HG02885 (cell line): Measurements from ENCODE around the gene KCTD16.

Experiments
- ATAC-seq: cut with Tn5 transposase; IDR thresholded peaks from one replicate; pipeline ENCODE4 v1.9.1; 2021; ENCODE audit warnings: mild to moderate bottlenecking; ENCODE audit not compliant: unreplicated experiment, poor library complexity

Gene KCTD16

DNA sequence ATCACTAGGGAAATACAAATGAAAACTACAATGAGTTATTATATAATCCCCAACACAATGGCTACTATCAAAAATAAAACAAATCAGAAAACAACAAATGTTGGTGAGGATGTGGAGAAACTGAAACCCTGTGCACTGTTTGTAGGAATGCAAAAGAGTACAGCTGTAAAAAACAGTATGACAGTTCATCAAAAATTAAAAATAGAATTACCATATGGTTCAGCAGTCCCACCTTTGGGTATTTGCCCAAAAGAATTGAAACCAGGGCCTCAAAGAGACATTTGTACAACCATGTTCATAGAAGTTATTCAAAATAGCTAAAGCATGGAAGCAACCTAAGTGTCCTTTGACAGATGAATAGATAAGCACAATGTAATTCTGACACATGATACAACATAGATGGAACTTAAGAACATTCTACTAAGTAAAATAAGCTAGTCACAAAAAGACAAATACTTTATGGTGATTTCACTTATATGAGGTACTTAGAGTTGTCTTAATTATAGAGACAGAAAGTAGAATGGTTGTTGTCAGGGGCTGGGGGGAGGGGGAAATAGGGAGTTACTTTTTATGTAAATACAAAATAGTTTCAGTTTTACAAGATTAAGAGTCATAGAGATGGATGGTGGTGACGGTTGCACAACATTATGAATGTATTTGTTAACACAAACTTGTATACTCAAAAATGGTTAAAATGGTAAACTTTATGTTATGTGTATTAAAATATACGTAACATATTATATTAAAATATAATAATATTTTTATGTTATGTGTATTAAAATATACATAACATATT lies 102.8 kb downstream of the KCTD16 start:
- ATAC-seq, result no peak

DNA sequence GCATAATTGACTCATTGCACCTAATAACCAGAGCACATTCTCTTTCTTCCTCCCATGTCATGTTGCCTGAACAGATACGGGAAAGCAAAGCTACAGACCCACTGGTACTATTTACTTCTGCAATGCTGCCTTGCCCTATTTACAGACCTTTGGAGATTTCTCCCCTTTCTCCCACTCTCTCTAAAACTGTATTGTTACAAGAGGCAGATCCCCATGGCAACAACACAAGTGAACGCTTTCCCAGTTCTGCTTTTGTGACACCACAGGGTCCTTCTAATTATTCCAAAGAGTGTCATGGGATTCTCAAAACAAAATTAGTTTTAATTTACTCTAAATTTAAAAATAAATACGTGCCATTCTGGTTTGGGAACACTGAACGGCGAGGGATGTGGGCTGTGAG lies 104.7 kb downstream of the KCTD16 start:
- no peak for ATAC-seq

DNA sequence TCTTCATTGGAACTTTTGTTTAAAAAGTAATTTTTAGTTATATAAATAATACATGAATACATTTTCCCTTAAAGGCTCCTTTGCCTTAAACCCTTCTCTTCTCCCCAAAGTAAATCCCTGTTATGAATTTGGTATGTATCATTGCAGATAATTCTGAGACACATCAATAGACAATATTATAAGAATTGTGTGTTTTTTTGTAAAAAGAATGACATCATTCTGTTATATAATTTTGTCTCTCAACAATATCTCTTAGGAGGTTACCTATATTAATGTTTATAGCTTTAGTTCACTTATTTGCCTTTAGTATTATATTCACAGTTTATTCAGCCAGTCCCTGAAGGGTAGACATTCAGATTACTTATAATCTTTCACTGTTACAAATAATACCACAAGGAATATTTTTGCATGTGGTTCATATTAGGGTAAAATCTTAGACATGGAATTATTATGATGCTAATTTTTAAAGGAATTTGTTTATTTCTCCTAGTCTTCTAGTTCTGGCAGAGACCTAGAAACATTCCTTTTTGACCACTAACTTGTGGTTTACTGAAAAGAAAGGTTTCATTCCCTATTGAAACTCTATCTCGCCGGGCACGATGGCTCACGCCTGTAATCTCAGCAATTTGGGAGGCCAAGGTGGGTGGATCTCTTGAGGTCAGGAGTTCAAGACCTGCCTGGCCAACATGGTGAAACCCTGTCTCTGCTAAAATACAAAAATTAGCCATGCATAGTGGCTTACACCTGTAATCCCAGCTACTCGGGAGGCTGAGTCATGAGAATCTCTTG lies 105.6 kb downstream of the KCTD16 start:
- no peak for ATAC-seq

- ATAC-seq, result no peak
Measured at GRCh38 chr5:144281784-144282183, 111.1 kb downstream of the KCTD16 start.

GRCh38 chr5:144284036-144284435 lies 113.4 kb downstream of the KCTD16 start:
- no peak for ATAC-seq

- ATAC-seq, result no peak
Measured at GRCh38 chr5:144284931-144285502, 114.3 kb downstream of the KCTD16 start.

GRCh38 chr5:144289277-144289676 lies 118.6 kb downstream of the KCTD16 start:
- no peak for ATAC-seq

GRCh38 chr5:144292029-144292428 lies 121.4 kb downstream of the KCTD16 start:
- no peak for ATAC-seq

GRCh38 chr5:144295284-144295683 lies 124.6 kb downstream of the KCTD16 start:
- ATAC-seq, result no peak

GRCh38 chr5:144297081-144297480 lies 126.4 kb downstream of the KCTD16 start:
- no peak for ATAC-seq

DNA sequence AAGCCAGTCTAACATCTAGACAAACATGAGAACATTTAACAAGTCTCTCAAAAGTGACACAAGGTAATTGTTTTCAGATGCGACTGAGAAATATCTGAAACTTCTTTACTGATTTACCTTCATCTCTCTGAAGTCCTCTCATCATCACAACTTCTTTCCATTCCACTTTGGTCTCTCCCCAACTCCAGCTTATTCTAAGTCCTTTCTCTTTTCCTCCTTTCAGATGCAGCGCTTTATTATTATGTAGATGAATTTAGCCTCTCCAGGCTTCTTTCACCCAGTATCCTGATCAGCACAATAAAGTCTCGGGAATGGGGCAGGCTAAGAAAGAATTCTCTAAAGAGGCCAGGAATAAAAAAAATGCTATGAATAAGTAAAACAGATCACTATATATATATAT lies 128.0 kb downstream of the KCTD16 start:
- no peak for ATAC-seq

DNA sequence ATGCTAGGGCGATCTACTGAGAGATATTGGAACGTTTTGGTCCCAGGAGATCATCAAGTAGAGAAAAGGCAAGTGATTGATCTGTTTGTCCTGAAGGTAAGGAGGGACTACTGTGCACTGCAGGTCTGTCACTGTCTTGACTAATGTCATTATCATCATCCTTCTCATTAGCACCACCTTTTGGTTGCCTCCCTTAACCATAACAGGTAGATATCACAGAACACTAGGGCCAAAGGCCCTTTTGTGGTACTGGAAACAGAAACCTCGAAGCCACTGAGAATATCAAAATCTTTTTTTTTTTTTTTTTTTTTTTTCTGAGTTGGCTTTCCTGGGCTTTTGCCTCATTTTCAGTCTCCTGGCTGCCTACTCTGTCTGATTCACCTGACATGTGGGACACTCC lies 134.0 kb downstream of the KCTD16 start:
- ATAC-seq, result peak; percentile 37

- no peak for ATAC-seq
Measured at GRCh38 chr5:144307736-144308135, 137.1 kb downstream of the KCTD16 start.

DNA sequence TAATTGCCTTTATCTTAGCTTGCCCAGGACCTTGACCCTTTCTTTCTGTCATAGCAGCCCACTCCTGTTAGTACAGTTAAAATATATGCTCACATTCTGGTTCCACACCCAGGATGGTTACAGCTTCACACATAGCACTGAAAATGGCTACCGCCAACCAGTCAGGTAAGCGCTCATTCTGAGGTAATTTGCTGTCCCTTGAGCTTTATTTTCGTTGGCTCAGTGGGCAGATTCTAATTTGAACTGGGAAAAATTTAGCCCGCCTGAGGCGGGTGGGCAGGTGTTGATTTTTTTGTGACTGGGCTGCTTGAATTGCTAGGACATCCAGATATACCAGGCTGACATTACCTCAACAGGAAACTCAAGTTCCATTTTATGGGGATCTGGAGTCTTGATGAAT lies 137.5 kb downstream of the KCTD16 start:
- ATAC-seq, result no peak

GRCh38 chr5:144308906-144309670 lies 138.4 kb downstream of the KCTD16 start:
- no peak for ATAC-seq

- ATAC-seq, result no peak
Measured at GRCh38 chr5:144310621-144311020, 139.9 kb downstream of the KCTD16 start.

DNA sequence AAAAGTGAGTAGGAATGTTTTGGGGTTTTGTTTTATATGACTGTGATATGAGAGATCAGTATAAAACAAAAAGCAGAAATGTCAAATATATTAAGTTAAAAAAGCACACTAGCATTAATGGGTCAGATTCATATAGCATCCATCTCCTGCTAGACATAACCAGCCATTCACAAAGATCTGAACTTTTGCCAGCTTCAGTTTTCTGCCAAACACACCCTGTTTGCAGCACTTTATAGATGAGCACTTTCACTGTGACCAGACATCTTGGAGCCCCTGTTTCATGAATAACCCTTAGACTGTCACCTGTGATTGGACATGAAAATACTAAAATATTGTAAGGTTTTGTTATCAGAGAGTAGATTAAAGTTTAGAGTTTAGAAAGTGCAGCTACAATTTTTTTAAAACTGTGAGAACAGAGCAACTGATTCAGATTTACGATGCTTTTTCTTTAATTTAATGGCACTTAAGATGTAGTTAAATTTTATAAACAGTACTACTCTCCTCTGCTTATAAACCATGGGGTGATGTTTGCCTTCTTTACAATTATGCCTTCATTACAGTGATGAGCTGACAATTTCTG lies 142.6 kb downstream of the KCTD16 start:
- no peak for ATAC-seq

- ATAC-seq, result no peak
Measured at GRCh38 chr5:144315026-144315425, 144.4 kb downstream of the KCTD16 start.

DNA sequence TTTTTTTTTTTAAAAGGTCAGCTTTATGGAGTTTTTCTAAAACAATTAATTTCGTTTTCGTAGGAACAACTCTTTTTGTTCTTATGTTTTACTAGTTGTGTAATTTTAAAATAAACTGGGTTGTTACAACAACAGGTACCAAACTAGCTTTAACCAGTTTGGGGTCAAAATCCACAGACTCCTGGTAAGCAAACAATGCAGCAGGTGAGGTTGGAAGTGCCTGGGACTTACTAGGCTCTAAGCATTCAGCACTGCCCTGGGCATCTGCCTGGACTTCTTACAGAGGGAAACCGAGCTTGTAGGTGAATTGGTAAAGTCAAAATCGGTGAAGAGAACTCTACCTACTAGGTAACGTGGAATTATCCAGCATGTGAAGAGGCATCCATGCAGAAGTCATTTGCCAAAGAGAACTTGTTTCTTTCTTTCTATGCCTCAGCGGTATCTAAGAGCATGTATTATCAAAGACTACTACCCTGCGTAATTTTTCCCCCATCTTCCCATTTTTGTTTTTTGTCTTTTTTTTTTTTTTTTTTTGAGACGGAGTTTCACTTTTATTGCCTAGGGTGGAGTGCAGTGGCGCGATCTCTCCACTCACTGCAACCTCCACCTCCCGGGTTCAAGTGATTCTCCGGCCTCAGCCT lies 145.4 kb downstream of the KCTD16 start:
- ATAC-seq, result no peak

DNA sequence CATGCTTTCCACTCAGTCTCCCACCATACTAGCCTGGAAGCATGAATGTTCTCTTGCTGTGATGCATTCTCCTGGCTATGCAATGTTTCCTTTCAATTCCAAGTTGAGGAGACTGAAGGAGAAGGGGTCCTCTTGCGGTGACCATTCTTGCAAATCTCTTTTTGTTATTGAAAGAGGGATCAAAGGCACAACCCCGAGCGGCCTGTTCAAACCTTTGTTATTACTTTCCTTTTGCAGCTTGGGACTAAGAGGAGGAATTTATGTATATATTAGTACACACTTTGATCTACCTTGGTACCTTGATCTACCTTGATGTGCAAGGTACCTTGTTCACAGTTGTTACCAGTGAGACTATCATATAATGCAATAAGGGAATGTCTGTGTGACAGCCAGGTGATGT lies 147.3 kb downstream of the KCTD16 start:
- ATAC-seq, result no peak
